Embryonic facial prominence (tissue), 1 donor: Measurements from ENCODE around the gene CFAP206.
A peak's percentile ranks its signal among the peaks of the same experiment; 100 is the strongest.

Source experiments
- DNase-seq: peaks from one replicate; pipeline ENCODE4 v3.0.0-alpha.2; 2016; ENCODE audit errors: extremely low spot score

CFAP206 gene, protein sequence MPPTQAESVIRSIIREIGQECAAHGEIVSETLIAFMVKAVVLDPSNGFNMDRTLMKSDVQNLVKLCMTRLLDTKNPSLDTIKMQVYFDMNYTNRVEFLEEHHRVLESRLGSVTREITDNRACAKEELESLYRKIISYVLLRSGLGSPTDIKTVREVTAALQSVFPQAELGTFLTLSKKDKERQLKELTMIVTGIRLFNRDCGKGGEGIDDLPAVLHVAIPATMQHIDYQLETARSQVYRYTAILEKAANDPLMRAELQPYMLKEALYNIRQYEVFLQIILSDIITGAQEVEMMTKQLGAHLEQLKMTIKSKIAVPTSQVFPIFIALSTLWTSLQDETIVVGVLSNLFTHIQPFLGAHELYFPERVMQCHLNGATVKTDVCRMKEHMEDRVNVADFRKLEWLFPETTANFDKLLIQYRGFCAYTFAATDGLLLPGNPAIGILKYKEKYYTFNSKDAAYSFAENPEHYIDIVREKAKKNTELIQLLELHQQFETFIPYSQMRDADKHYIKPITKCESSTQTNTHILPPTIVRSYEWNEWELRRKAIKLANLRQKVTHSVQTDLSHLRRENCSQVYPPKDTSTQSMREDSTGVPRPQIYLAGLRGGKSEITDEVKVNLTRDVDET

DNA sequence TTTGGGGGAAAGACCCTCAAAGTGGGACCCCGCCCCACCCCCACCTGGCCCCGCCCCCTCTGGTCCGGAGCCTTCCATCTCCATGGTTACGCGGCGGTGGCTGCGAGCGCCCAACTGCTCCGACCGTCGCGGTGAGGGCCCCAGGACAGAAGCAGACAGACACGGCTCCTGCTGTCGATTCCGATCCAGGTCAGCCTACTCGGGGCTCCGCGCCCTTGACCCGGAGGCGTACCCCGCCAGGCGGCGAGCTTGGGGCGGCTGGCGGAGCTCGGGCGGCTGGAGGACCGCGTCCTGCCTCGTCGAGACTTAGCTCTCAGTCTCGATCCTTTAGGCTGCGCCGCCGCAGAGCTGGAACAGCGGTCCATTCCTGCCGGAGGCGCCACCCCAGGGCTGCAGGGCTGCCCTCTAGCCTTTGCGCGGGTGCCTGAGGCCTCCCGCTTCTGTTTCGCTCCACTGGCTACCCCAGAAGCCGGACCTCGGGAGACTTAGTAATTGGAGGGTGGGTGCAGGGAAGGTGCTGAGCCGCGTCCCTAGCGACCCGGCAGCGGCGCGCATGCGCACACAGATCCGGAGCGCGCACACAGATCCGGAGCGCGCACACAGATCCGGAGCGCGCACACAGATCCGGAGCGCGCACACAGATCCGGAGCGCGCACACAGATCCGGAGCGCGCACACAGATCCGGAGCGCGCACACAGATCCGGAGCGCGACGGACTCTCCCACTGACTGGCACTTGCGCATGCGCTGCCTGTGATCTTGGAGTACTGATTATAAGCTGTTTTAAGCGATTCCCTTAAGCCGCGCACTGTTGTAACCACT is at the start of gene CFAP206:
Gene CFAP206, plus strand, starts transcription at position 72 of the 820 bp plus-strand sequence. CDS start 1,868 bp downstream, outside the sequence.
- DNase-seq, result peak; percentile 59

DNA sequence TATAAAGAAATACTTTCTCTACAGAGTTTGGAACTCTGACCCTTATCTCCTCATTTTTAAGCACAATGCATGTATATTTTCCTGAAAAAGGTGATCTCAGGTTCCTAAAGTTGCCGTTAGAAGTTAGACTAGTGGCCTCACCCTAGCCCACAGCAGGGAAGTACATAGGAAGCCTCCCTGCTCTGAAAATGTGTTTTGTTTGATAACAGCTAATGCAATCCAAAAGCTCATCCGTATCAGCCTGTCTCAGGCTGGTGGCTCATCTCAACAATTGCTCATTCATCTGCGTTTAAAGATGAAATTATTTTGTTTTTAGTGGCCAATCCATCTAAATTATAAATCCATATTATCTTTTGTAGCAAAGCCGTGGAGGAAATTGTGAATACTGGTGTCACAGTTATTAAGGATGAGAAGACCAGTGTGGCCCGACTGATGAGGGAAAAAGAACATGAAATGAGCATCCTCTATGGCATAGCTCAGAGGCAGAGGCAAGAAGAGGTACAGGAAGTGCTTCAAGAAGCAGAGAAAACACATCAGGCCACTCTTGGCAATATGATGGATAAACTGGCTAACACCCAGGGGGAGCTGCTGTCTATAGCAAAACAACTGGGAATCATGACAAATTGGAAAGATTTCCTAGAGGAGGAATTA is 43.0 kb upstream of the CFAP206 start:
- no peak for DNase-seq

DNA sequence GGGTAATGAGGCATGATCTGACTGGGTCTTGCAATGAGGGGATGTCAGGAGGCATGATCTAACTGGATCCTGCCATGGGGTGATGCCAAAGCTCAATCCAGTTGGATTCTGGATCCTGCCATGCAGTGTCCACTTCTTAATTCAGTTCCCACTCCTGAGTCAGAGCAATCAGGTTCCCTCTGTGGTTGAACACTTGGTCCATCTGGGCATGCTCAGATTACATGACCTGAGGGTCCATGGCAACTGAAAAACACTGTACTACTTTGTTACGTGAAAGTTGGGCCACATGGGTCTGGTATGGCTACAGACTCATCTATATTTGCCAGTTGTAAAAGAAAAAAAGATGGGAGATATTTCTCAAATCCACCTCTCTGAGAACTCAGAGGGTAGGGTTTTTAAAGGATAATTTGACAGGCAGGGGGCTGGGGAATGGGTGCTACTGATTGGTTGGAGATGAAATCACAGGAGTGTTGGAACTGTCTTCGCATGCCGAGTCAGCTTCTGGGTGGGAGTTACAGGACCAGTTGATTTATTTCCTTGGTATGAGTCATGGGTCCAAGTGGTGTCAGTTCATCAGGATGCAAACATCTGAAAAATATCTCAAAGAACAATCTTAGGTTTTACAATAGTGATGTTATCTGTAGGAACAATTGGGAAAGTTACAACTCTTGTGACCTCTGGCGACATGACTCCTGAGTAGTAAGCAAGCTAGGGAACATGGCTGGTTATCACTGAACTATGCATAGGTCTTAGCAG is 41.5 kb upstream of the CFAP206 start:
- DNase-seq, result no peak

DNA sequence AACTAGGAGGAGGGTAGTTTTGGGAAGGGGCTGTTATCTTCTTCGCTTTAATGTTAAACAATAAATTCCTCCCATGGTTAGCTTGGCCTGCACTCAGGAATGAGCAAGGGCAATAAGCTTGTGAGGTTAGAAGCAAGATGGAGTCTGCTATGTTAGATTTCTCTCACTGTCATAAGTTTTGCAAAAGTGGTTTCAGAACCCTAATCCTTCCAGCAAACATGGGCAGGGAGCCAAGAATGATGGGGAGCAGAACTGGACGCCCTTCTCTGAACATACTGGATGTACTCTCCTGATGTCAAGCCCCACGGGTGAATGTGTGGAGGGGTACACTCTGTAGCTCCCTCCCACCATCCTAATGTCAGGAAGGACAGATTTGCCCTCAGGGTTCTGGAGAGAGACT is 40.9 kb upstream of the CFAP206 start:
- no peak for DNase-seq

DNA sequence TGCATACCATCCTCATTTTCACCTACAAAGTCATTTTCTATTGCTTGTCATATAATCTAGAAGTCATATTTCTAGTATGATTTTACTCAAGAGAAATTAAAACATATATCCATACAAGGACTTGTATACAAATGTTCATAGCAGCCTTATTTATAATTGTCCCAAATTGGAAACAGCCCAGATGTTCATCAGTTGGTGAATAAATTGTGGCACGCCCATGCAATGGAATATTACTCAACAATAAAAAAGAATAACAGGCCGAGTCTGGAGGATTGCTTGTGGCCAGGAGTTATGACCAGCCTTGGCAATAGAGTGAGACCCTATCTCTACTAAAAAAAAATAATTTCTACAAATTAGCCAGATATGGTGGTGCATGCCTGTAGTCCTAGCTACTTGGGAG is 34.4 kb upstream of the CFAP206 start:
- DNase-seq, result no peak

DNA sequence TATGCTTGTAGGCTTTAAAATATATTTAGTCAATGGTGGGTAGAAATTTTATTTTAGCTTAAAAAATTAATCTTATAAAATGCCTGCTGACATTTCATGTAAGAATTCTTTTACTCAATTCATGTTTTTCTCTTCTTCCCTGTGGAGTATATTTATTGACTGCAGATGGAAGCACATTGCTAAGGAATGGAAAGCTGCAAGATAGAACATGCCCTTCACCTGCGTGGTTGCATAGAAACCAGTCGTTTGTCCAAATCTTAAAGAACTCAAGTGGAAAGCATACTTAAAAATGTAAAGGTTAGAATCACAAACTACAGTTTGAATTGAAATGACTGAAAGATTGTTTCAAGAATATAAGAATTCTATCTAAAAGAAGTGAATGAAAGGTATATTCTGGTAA is 32.5 kb upstream of the CFAP206 start:
- no peak for DNase-seq

DNA sequence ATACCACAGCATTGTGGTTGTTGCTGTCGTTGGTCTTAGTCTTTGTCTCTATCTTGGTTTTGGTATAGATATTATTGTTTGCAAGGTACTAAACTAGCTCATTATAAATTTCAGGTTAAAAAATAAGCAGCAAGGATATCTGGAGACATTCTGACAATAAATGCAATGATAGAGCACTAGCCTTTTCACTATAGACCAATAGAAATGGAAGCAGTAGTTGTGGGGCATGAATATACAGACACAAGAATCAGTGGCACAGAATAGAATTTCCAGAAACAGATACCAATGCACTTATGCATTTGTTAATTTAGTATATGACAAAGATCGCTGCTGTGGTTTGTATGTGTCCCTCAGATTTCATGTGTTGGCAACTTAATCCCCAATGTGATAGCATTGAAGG is 31.1 kb upstream of the CFAP206 start:
- DNase-seq, result no peak

DNA sequence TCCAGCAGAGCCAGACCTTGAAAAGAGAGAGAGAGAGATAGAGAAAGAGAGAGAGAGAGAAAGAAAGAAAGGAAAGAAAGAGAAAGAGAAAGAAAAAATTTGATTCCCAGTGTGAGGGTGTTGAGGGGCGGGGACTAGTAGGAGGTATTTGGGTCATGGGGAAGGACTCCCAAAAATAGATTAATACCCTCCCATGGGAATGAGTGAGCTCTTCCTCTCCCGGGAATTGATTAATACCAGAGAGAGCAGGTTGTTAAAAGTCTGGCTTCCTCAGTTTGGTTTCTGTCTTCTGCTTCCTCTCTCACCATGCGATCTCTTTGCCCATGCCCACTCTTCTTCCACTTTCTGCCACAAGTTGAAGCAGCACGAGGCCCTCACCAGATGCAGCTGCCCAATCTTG is 28.8 kb upstream of the CFAP206 start:
- no peak for DNase-seq

DNA sequence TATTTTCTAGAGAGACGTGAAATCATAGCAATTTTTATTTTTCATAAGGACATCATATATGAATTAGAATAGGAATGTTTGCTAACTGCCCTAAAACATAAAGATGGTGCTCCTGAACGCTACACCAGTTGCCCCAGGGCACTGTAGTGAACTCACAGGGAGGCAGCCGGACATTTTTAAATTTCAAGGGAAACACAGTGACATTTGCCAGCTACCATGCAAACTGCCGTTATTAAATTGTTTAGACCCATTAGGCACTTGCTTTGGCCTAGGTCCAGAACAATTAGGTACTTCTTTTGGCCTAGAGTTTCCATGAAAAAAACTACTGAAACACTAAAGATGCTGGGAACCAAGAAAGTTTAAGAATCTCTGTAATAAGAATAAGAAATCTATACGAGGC is 24.9 kb upstream of the CFAP206 start:
- no peak for DNase-seq

DNA sequence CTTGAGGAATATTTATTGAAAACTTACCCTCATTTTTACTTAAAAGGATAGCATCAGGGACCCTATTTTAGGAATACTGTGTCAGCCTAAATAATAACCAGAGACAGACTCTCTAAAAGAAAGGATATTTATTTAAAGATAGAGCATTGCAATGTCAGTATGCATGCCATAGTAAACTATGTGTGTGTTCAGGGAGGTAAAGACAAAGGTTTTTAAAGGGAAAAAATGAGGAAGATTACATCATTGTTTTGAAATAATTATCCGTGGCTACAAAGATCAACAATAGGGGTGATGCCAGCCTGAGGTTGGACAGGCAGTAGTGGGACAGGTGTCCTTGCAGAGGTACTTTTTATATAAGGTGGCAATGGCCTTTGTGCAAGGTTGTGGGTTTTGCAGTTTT is 23.7 kb upstream of the CFAP206 start:
- no peak for DNase-seq

DNA sequence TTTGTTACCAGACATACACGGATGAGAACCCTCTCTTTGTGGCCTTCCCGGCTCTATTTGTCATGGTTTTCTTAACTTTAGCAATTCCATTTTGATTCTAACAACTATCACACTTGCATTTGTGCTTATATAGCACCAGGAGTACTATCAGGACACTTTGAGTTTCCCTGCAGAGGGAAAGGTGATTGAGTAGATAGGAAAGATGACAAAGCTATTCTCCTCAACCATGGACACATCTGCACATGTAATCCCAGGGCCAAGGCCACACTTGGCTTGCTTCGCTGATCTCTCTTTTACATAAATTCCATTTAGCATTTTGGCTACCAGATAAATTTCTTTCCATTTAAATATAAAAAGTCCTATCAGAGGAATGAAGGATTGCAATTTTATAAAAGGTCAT is 23.3 kb upstream of the CFAP206 start:
- DNase-seq, result no peak

DNA sequence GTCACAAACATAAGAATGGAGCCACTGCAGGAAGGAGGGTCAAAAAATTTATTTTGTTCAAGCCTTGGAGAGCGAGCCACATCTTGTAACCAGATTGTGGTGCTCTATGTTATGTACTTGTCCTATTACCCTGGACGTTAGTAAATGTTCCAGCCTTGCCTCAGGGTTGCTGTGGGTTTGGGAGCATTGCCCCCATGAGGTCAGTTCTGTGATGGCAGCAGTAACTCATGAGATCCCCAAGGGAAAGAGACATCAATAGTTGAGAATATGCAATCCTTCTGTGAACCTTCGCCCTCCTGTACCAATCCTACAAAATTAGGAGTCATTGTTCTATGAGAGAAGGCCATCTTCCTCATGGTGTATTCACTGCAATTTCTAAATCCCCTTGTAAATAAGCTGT is 16.4 kb upstream of the CFAP206 start:
- DNase-seq, result no peak

DNA sequence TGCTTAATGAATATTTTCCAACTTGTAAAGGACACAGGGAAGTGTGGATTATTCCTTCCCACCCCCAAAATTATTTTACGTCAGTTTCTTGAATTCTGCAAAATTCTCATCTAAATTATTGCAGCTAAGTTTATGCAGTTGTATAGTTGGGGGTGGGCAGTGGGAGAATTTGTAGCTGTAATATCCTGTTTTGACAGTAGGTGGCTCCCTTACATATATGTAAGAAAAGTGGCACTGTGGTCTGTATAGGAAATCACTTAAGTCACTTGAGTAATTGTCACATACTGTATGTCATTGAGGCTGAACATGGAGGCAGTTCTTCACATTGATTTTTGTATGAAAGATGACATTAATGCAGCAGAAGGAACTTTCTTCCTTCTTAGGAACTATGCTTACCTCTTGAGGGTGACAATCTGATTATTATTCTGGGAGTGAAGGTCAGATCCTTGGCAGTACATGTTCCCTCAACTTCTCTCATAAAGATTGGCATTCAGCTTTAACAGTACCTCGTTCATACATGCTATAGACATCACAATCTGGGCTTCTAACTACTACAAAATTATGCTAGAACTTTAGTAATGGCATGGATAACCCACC is 14.6 kb upstream of the CFAP206 start:
- peak; percentile 14 for DNase-seq

DNA sequence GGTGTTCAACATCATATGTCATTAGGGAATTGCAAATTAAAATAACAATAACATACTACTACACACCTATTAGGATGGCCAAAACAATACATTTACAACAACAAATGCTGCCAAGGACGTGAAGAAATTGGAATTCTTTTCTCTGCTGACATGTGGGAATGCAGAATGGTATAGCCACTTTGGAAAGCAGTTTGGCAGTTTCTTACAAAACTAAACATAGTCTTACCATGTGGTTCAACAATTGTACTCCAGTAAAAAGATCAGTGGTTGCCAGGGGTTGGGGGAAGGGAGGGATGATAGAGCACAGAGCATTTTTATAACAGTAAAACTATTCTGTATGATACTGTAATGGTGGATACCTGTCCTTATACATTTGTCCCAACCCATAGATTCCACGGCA is 12.3 kb upstream of the CFAP206 start:
- no peak for DNase-seq

DNA sequence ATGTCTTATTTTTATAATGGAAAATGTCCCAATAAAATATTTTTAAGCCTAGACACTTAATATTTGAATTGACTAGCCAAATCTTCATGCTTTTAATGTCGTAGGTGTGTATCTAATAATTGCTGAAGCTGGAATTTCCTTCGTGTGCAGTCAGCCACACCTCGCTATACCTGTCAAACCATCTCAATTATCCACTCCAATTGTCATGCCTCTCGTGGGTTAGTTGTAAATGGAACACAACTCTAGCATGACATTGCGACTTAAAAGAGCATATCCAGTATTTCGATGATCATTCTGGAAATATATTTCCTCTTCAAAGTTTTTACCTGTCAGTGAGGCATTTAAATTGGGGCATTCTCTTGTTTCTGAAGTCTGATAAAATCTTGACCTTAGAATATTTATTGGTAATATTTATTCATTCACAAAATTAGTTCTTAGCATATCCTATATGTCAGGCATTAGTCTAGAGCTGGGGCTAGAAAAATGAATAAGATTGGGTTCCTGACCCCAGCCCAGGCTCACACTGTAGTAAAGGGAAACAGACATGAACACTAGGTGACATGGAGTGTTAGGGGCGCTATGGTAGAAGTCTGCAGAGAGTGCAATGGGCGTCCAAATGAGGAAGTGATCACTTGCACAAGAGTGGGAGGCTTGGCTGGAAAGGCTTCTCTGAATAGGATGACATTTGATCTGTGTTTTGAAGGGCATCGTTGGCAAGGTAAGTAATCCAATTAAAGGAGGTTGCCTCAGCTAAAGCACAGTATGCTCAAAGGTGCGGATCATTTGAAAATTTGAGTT is 11.0 kb upstream of the CFAP206 start:
- DNase-seq, result no peak

DNA sequence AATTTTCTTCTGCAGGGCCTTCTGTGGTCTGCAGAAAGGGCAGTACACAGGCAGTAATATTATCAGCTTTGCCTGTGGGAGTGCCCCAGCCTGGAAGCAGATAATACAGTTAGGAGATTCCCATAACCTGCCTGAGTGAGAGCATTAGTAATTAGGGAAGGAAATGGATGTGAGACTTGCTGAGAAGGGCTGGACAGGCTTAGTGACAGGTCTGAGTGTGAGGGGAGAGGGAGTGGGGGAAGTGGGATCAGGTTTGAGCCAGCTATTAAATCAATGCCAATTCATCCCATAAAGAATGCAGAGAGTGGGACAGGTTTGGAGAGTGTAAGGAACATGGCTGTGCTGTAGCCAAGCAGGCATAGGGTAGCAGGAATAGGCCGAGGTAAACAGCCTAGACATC is 10.1 kb upstream of the CFAP206 start:
- DNase-seq, result no peak

DNA sequence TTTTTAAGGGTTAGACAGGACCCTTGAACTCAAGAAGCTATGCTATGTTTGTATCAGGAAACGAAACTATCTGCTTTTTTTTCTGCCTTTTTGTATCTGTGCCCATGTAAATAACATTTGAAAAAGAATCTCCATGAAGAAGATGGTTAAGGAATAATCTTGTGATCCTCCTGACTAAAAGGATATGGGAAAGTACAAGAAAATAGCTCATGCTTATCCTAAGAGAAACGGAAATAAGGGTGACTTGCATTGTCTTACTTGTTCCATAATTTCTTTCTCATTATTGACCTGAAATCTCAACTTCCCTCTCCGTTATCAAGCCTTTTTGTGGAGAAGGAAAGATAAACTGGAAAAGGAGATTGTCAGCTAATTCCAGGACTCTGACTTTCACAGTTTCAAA is 5.9 kb upstream of the CFAP206 start:
- no peak for DNase-seq

DNA sequence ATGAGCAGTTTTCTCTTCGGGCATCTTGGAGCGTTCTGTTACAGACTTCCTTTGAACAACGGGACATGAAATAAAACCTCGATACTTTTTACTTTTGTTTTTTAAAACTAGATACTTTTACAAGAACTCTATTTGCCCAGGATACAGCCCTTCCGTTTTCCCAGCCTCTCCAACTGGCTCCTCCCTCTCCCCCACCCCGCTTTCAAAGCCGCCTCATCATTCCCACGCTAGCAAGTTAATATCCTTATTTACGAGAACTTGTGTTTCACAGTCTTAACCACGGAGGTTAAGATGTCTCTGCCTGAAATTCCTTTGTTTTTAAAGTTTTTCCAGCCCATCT is 241 bp upstream of the CFAP206 start:
- DNase-seq, result no peak

DNA sequence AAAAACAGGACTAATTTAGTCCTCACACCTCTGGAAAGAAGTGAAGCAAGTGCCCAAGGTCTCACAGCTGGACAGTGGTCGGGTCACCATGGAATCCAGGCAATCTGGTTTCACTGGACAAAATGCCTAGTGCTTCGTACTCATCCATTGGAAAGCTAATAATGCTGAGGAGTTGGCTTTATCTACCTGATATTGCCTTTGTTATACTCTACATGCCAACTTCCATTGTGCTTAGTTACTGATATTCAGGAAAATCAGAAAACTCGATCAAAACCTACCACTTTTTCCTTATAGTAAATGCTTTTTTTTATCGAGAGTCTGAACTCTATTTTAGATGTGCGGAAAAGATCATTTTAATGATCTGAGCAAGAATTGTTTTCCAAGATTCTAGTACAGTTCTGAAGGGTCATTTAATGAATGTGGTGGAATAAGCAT is 966 bp downstream of the CFAP206 start:
- DNase-seq, result no peak

DNA sequence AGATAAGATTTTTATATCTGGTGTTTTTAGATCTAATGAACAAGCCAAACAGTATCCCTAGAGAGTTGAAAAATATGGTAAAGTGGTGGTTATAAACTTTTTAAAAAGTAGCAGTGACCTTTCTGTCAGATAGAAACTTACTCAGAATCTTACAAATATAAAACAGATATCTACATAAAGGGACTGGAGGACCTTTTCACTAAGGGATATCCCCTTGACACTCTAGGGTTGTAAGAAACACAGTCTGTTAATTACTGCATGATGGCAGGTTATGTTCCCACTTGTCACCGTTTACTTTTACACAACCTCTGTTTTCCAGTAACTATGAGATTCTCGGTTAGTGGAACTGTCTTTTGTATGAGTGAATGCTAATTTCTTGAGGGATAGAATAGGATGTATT is 11.5 kb downstream of the CFAP206 start:
- DNase-seq, result no peak
